NCI-H187 treated with DMSO at 0.1 percent for 48 hours (cell line): Measurements from ENCODE around the gene FRY.

Source experiments
- DNase-seq: peaks from one replicate; lab custom pipeline; 2025; lab: John Stamatoyannopoulos, UW

The FRY gene

DNA sequence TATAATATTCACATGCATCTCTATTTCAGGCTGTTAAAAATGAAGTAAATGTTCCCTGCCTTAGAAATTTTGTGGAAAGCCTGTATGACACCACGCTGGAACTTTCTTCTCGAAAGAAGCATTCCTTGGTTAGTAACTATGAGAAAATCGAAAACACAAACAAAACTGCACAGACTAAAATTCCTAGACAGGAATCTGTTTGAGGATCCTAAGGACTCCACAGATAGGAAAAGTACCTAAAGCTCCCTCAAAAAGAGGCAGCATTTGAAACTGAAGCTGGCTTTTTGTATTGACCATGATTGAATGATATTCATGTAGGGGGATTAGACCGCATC is 103.4 kb downstream of the FRY start:
- no peak for DNase-seq

DNA sequence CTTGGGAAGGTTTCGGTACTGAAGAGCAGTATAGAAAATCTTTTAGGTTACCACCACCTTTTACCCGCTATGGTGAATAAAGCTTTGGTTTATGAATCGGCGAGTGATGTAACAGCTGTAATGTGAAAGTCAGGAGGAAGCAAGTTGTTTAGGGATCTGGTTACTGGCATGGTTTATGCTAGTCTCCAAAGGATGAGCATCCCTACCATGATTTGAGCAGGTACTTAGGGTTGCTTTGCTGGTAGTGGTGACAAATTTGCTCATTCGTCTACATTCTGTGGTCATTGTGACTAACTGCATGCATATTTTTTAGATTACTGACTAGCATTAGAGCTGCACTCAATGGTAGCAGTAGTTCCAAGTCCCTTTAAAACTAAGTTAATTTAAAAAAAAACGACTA is 104.1 kb downstream of the FRY start:
- no peak for DNase-seq

- DNase-seq, result no peak
Observed at GRCh38 chr13:32136061-32136460, 104.5 kb downstream of the FRY start.

DNA sequence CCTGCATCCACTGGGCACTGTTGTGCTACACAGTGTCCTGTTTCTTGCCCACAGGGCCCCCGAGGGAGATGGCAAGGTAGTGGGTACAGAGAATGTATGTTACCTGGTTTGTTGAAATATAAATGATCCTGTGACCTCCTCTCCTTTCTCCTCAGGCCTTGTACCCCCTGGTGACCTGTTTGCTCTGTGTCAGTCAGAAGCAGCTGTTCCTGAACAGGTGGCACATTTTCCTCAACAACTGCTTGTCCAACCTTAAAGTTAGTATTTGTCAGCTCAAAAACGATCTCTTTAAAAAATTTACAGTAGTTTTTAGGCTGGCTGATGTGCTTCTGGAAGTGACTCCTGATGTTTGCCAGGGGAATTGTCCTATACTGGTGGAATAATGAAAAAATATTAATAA is 105.1 kb downstream of the FRY start:
- no peak for DNase-seq

GRCh38 chr13:32139251-32139650 is 107.7 kb downstream of the FRY start:
- no peak for DNase-seq

DNA sequence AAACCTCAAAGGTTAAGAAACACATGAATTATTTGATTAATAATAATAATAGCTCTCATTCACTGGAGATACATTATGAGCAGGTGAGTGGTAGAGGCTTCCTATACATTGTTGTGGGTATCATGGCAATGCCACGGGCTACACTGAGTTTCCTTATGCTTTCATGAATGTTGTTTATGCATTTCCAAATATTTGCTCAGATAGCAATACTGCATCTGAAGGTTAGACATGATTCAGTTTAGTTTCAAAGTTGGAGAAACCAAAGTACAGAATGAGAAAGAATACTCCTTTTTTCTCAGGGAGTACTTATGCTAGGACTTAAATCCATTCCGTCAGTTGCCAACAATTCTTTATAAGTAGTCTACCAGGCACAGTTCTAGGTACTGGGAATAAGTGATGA is 108.5 kb downstream of the FRY start:
- no peak for DNase-seq

- no peak for DNase-seq
Observed at GRCh38 chr13:32141462-32141861, 109.9 kb downstream of the FRY start.

DNA sequence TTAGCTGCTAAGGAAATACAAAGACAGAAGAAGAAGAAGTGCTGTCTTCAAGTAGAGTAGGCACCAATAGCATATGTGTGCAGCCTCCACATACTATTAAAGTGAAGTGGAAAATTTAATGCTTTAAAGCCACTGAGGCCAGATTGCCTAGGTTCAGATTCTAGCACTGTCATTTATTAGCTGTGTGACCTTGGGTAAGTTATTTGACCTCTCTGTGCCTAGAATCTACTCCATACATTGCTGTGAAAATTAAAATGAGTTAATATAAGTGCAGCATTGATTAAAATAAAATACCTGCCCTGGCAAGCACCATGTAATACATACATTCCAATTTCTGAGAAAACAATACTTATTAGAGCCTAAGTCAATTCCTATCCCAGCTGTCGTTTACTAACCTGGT is 110.5 kb downstream of the FRY start:
- DNase-seq, result no peak

DNA sequence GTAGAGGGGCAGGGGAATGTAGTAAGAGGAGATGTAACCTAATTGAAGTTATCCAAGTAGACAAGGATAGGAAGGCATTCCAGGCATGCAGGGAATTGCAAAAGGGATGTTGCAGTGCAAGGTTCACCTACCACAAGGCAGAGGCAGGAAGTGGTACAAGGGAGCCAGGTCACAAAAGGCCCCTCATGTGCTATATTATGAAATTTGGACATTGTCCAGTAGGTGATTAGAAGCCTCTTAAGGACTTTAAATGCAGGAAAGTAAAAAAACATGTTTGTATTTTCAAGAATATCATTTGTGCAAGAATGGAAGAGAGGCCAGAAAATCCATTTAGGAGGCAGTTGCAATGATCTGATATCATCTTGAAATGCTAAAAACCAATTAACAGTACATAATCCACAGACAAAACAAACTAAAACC is 111.4 kb downstream of the FRY start:
- no peak for DNase-seq

DNA sequence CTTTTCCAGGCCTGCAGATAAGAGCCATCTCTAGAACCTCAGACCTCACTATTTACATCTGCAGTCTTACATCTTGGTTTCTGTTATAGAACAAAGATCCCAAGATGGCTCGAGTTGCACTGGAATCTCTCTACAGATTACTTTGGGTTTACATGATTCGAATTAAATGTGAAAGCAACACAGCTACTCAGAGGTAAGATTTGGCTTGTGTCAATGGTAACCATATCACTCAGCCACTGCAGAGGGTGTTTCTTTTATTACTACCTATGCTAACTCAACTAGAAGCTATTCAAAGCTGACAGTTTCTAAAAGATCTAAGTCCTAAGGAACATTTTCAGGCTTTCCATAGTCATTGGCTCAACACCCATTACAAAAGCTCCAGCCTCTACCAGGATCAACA is 115.6 kb downstream of the FRY start:
- no peak for DNase-seq

DNA sequence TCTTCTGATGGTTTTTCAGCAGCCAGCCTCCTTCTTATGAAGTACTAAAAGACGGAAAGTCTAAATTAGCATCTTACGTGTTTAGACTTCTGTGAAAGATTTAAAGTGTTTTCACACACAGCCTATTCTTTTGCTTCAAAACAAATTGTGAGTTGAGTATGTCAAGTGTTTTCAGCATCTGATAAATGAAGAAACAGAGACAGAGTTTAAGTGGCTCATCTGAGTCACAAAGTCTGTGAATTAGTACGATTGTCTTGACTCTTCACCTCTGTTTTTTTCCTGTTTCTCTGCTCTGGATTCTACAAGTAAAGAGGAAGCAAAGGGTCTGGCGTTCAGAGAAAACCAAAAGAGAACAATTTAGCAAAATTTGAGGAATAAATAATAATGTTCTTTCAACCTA is 116.4 kb downstream of the FRY start:
- DNase-seq, result no peak

GRCh38 chr13:32150239-32150638 is 118.7 kb downstream of the FRY start:
- DNase-seq, result no peak

DNA sequence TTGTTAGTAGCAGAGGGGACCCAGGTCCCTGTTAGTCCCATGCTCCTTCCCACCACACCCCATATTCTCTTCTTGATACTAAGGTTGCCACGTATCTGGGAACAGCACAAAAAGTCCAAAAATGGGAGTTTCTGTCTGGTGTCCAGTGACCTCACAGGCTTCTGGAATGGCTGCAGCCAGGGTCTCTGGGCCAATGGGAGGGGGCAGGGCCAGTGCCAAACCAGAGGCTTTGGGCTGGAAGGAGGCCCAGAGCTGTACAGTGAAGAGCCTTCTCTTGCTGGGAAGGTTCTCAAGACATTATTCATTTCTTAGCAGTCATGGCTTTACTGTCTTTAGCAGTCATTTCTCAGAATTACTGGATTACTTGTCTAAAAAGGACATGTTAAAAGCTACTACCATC is 119.2 kb downstream of the FRY start:
- no peak for DNase-seq

DNA sequence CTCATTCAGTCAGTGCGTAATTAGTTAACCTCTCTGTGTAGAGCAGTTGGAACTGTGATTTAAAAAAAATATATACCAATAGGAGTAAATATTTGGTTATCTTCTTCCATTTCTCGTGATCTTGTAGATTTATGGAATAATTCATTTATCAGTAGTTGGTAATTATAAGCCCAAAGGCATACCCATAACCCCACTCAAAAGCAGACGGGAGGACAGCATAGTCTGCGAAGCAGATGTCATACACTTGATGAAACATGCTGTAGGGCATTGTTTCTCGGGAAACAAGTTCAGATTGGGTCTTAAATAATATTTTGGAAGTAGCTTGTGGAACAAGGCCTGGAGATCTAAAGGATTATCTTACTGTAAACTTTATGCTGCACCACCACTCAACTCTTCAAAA is 119.7 kb downstream of the FRY start:
- no peak for DNase-seq

GRCh38 chr13:32153056-32153455 is 121.5 kb downstream of the FRY start:
- no peak for DNase-seq

- no peak for DNase-seq
Observed at GRCh38 chr13:32159137-32159869, 127.7 kb downstream of the FRY start.

GRCh38 chr13:32162395-32163005 is 130.9 kb downstream of the FRY start:
- no peak for DNase-seq

DNA sequence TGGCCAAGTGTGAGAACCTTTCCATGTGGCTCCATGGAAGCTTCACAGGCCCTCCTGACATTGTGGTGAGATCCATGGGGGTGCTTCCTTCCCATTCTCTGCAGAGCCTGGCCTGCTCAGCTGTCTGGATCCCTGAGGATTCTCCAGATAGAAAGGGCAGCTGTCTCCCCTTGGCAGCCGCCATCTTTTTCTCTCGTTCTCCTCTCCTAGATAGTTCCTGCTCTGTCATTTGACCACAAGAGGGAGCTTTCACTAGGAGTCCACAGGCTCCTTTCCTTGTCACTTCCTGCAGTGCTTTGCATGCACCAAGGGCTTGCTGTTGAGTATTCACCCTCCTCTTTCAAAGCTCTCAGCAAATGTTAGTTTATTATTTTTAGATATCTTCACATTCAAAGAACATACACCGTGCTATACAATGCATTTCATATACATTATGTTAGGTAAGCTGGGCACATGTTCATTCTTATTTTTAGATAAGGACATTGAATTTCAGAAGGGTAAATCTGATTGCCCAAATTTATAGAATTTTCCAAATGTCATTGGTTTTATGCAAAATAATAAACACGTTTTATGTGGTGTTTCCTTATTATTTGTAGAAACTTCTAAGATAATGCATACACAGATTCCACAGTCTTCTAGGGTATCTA is 133.2 kb downstream of the FRY start:
- peak; percentile 46 for DNase-seq

DNA sequence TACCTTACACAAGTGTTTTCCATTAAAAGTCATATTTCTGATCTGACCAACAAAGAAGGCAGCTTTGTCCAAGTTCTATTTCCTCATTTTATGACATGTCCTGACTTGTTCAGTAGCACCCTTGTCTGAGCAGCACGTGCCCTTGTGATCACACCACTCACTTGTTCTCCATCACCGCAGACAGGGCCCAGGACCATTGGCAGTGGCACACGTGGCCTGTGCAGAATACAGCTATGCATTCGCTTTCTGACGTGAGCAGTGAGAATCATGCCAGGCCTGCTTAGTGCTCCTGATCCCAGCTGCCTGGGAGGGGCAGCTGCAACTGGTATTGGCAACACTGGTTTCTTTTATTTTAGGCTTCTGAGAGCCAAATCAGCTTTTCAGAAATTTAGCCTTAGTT is 134.2 kb downstream of the FRY start:
- DNase-seq, result no peak

- DNase-seq, result no peak
Observed at GRCh38 chr13:32168131-32168530, 136.6 kb downstream of the FRY start.

- DNase-seq, result no peak
Observed at GRCh38 chr13:32170841-32171240, 139.3 kb downstream of the FRY start.

DNA sequence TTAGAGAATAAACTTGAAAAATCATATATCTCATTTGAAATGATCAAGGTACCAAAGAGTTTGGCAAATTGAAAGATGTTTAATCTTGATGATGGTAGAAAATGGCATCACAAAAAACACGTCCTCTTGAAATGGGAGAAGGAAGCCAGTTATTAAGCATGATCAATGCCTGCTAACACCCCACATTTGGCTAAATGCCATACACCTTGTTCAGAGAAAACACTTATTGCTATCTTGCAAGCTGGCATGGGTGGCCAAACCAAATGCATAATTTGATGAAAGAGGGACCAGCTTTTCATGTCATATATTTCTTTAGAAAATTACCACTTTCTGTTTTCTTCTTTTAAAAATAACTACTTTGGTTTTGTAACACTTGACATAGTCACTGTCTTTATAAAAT is 142.3 kb downstream of the FRY start:
- DNase-seq, result no peak

- DNase-seq, result no peak
Observed at GRCh38 chr13:32174366-32174765, 142.8 kb downstream of the FRY start.

- no peak for DNase-seq
Observed at GRCh38 chr13:32175307-32175706, 143.7 kb downstream of the FRY start.
